ENCODE data around the gene SIGLEC8. TPM values are rescaled to one million over a fixed set of nuclear protein-coding genes. Genes with fewer than 3 reads are reported as not detected.
A peak's percentile ranks its signal among the peaks of the same experiment; 100 is the strongest.

SIGLEC8 gene
- total and polyA plus RNA-seq, 9 of the 15 experiments (the other 6 are each of a cell fraction or from before 2014, with no cell fraction given), result 0.04 to 0.65 (median 0.39) TPM

DNA sequence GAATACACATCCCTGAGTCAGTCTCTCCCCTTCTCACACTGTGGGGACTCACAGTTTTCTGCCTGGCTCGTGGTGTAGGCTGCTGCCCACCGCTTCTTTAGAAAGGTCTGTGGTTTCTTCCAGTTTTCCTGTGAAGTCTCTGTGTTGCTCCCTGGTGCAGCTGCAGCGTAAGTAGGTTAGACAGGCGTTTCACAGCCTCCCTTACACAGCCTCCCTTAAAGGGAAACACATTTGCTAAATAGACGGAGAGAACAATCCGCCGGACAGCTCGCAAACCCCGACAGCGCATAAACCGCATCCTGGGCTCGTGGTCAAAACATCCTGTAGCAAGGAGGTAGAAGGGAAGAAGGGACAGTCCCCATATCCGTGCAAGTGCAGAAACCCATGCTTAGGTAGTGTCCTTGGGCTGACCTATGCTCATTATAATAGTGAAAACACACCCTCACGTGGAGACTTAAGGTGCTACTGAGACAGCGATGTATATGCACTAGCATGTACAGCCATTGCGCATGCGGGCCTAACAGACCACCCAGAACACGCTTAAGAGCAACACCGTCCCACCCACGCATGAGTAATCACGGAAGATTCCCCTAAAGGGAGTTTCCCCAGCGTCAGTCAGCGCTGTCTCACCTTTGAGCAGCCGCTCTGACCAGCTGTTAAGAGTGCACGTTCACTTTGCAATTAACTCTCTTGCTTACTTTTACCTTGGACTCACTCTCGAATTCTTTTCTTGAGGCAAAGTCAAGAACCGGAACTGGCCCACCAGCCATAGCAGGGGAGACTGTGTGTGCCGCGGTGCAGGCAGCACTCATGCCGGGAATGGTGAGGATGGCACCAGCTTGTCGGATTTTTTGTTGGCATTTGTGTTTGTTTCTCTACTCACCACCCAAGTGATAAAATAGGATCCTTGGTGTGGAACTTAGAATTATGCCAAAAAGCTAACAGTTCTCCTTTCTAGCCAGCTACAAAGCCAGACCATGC, 16.6 kb downstream of the SIGLEC8 start (continued):
- TF ChIP-seq, protein P1, sequence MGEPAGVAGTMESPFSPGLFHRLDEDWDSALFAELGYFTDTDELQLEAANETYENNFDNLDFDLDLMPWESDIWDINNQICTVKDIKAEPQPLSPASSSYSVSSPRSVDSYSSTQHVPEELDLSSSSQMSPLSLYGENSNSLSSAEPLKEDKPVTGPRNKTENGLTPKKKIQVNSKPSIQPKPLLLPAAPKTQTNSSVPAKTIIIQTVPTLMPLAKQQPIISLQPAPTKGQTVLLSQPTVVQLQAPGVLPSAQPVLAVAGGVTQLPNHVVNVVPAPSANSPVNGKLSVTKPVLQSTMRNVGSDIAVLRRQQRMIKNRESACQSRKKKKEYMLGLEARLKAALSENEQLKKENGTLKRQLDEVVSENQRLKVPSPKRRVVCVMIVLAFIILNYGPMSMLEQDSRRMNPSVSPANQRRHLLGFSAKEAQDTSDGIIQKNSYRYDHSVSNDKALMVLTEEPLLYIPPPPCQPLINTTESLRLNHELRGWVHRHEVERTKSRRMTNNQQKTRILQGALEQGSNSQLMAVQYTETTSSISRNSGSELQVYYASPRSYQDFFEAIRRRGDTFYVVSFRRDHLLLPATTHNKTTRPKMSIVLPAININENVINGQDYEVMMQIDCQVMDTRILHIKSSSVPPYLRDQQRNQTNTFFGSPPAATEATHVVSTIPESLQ (CRISPR knock-in tag; IDR thresholded peaks at IDR 0.05), result no peak
- TF ChIP-seq RAD21 (CRISPR knock-in tag; conservative IDR thresholded peaks at IDR 0.05 in 1 of 2, IDR thresholded peaks at IDR 0.05 in 1 of 2), result no peak
- TF ChIP-seq DNMT1 (IDR thresholded peaks at IDR 0.05), result no peak
- TF ChIP-seq RBBP5 (IDR thresholded peaks at IDR 0.05; ENCODE audit: borderline replicate concordance, insufficient read depth, low read length, poor library complexity, severe bottlenecking), result no peak
- TF ChIP-seq, protein P2, sequence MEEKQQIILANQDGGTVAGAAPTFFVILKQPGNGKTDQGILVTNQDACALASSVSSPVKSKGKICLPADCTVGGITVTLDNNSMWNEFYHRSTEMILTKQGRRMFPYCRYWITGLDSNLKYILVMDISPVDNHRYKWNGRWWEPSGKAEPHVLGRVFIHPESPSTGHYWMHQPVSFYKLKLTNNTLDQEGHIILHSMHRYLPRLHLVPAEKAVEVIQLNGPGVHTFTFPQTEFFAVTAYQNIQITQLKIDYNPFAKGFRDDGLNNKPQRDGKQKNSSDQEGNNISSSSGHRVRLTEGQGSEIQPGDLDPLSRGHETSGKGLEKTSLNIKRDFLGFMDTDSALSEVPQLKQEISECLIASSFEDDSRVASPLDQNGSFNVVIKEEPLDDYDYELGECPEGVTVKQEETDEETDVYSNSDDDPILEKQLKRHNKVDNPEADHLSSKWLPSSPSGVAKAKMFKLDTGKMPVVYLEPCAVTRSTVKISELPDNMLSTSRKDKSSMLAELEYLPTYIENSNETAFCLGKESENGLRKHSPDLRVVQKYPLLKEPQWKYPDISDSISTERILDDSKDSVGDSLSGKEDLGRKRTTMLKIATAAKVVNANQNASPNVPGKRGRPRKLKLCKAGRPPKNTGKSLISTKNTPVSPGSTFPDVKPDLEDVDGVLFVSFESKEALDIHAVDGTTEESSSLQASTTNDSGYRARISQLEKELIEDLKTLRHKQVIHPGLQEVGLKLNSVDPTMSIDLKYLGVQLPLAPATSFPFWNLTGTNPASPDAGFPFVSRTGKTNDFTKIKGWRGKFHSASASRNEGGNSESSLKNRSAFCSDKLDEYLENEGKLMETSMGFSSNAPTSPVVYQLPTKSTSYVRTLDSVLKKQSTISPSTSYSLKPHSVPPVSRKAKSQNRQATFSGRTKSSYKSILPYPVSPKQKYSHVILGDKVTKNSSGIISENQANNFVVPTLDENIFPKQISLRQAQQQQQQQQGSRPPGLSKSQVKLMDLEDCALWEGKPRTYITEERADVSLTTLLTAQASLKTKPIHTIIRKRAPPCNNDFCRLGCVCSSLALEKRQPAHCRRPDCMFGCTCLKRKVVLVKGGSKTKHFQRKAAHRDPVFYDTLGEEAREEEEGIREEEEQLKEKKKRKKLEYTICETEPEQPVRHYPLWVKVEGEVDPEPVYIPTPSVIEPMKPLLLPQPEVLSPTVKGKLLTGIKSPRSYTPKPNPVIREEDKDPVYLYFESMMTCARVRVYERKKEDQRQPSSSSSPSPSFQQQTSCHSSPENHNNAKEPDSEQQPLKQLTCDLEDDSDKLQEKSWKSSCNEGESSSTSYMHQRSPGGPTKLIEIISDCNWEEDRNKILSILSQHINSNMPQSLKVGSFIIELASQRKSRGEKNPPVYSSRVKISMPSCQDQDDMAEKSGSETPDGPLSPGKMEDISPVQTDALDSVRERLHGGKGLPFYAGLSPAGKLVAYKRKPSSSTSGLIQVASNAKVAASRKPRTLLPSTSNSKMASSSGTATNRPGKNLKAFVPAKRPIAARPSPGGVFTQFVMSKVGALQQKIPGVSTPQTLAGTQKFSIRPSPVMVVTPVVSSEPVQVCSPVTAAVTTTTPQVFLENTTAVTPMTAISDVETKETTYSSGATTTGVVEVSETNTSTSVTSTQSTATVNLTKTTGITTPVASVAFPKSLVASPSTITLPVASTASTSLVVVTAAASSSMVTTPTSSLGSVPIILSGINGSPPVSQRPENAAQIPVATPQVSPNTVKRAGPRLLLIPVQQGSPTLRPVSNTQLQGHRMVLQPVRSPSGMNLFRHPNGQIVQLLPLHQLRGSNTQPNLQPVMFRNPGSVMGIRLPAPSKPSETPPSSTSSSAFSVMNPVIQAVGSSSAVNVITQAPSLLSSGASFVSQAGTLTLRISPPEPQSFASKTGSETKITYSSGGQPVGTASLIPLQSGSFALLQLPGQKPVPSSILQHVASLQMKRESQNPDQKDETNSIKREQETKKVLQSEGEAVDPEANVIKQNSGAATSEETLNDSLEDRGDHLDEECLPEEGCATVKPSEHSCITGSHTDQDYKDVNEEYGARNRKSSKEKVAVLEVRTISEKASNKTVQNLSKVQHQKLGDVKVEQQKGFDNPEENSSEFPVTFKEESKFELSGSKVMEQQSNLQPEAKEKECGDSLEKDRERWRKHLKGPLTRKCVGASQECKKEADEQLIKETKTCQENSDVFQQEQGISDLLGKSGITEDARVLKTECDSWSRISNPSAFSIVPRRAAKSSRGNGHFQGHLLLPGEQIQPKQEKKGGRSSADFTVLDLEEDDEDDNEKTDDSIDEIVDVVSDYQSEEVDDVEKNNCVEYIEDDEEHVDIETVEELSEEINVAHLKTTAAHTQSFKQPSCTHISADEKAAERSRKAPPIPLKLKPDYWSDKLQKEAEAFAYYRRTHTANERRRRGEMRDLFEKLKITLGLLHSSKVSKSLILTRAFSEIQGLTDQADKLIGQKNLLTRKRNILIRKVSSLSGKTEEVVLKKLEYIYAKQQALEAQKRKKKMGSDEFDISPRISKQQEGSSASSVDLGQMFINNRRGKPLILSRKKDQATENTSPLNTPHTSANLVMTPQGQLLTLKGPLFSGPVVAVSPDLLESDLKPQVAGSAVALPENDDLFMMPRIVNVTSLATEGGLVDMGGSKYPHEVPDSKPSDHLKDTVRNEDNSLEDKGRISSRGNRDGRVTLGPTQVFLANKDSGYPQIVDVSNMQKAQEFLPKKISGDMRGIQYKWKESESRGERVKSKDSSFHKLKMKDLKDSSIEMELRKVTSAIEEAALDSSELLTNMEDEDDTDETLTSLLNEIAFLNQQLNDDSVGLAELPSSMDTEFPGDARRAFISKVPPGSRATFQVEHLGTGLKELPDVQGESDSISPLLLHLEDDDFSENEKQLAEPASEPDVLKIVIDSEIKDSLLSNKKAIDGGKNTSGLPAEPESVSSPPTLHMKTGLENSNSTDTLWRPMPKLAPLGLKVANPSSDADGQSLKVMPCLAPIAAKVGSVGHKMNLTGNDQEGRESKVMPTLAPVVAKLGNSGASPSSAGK (IDR thresholded peaks at IDR 0.05), result peak; percentile 68
- no peak for TF ChIP-seq MIER1 (IDR thresholded peaks at IDR 0.05; ENCODE audit: low read depth)
- no peak for TF ChIP-seq ZNF589 (CRISPR knock-in tag; IDR thresholded peaks at IDR 0.05; ENCODE audit: low read depth)
- TF ChIP-seq PHF21A (IDR thresholded peaks at IDR 0.05; ENCODE audit: borderline replicate concordance, low read depth), result no peak
- TF ChIP-seq RBM17 (IDR thresholded peaks at IDR 0.05; ENCODE audit: borderline replicate concordance, low read depth, low read length), result no peak
- TF ChIP-seq NFYB (IDR thresholded peaks at IDR 0.05; ENCODE audit: extremely low read depth, insufficient read length), result no peak
- TF ChIP-seq ZNF239 (CRISPR knock-in tag; IDR thresholded peaks at IDR 0.05), result no peak
- no peak for TF ChIP-seq ADNP (tag; IDR thresholded peaks at IDR 0.05)
- TF ChIP-seq RBM15 (IDR thresholded peaks at IDR 0.05; ENCODE audit: insufficient read depth, low read length), result no peak

Measured in K562 (cell line).